Body of pancreas (tissue), 4 donors: Measurements from ENCODE around the gene SPTSSB.

ENCODE experiments used
- CTCF ChIP-seq, 7 experiments: fragments of 450-650 bp in 4 of 7; fragments of 200-600 bp in 3 of 7; sonication (generic) in 3 of 7; IDR thresholded peaks; one replicate each; pipeline ENCODE4 v1.5.1; 2016 to 2019; ENCODE audit warnings: antibody characterized with exemption in 7 of 7
- POLR2A ChIP-seq, 3 donors: fragments of 450-650 bp; IDR thresholded peaks; one replicate each; pipeline ENCODE4 v1.6.1; 2016; ENCODE audit warnings: antibody characterized with exemption in 3 of 3, mild to moderate bottlenecking in 2 of 3

DNA sequence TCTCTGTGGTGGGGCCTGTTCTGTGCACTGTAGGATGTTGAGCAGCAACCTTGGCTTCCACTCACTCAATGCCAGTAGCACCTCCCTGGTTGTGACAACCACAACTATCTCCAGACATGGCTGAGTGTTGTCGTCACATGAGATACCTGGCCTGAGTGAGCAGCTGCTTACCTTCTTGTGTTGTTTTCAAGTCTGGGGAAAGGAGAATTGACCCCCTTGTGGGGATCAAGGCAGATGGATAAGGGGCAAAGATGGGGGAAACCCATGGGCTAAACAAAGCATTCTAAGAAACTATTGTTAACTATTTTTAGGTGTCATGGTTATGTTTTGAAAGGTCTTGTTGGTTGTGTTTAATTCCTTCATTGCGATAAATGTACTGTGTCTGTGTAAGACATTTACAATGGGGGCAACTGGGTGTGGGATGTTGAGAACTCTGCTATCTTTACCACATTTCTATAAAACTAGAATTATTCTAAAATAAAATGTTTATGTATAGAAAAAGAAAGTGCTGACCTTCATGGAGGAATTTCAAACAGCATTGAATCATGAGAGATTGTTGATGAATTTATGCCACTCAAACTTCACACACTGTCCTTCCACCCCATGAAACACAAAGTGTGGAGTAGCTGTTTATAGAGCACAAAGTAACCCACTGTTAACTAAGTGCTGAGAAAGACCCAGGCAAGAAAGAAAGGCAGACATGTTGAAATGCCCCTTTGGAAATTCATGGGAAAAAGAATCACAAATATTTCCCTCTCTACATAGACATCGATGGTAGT lies 48.4 kb upstream of the SPTSSB start:
- TF ChIP-seq CTCF (IDR thresholded peaks at IDR 0.05) (no peak), POLR2A (IDR thresholded peaks at IDR 0.05) (no peak)
